GM19023 (cell line): ENCODE results near the gene CDC42EP1.
"Not testable (repeated sequence)": the region's sequence is repeated elsewhere in the genome, so short reads cannot be mapped to it uniquely, and the experiment has no call there.

Experiments
- ATAC-seq: cut with Tn5 transposase; IDR thresholded peaks from one replicate; pipeline ENCODE4 v1.9.1; 2021; ENCODE audit warnings: mild to moderate bottlenecking, moderate library complexity; ENCODE audit not compliant: unreplicated experiment

The CDC42EP1 gene

DNA sequence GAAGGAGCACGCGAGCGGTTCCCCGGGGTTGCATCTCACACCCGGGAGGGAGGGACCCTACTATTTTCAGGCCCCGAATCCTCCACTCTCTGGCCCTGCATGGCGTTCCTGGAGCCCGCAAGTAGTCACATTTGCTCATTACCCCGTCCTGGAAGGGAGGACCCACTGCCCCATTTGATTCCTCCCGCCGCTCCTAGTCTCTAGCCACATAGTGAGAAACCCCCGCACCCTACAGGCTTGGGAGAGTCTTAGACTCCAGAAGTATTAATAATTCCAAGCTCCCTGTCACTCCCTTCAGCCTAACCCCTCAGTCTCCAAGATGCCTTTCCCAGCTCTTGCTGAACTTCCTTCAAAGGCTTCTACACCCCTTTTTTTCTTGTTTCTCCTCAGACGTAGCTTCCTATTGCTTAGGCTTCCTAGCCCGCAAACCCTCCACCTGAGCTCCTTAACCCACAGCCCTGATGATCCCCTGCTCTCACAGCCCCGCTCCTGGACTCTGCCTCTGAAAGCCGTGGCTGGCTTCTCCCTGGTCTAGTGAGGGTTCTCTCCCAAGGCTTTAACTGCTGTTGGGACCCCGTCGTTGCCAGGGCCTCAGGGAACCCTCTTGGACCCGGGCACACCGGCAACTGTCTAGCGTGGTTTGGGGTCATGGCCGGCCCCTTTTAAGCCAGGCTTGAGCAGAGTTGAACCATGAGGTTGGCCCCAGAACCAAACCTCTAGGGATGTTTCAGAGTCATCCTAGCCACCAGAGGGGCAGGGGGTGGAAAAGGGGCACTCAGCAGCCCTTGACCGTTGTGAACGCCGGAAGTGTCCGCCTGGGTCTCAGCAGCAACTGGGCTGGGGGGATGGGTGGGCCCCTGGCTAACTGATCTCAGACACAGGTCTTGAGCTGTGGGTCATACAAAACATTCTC is 49.2 kb downstream of the CDC42EP1 start:
- no peak for ATAC-seq

DNA sequence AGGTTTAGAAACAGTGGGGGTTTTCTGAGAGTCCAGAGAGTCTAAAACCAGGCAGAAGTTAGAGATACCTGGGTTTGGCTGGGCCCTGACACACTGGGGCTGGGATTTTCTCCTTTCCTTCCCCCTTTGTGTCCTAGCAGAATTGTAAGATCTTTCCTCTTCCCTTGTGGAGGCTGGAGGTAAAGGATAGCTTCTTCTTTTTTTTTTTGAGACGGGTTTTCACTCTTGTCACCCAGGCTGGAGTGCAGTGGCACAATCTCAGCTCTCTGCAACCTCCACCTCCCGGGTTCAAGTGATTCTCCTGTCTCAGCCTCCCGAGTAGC is 49.8 kb downstream of the CDC42EP1 start:
- not testable (repeated sequence) for ATAC-seq

DNA sequence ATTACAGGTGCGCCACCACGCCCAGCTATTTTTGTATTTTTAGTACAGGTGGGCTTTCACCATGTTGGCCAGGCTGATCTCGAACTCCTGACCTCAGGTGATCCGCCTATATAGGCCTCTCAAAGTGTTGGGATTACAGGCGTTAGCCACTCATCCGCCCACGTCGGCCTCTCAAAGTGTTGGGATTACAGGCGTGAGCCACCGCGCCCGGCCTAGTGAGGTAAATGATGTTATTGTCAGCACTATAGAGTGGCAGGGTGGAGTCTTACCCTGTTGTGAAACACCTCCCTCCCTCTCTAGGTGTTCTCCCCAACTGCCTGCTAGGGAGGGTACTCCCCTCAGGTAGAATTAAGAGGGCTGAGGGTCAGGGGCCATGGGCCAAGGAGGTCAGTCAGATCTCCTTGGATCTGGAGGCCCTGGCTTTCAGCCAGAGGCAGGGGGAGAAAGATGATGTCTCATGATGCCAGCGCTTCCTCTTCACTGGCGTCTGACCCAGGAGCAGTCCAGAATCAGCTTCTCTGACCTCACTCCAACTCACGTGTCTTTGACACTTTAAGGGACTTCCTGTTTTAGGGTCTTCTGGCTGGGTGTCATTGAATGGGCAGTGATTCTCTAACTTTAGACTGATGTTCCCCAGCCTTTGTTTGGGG is 50.3 kb downstream of the CDC42EP1 start:
- no peak for ATAC-seq

DNA sequence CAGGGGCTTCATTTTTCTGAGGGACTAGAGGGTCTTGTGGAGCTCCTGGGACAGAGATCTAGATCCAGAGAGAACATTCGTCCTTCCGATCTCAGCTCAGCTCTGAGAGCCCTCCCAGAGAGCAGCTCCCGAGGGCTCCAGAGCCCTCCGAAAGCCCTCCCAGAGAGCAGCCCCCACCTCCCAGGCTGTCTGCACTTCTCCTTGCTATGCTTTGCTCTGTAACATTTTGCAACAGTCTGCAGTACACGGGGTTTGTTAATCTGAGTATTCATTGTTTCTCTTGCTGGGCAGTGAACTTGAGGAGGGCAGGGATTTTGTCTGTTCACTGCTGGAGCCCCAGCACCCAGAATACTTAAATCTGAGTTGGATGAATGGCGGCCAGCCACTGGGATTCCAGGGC is 50.9 kb downstream of the CDC42EP1 start:
- ATAC-seq = no peak

DNA sequence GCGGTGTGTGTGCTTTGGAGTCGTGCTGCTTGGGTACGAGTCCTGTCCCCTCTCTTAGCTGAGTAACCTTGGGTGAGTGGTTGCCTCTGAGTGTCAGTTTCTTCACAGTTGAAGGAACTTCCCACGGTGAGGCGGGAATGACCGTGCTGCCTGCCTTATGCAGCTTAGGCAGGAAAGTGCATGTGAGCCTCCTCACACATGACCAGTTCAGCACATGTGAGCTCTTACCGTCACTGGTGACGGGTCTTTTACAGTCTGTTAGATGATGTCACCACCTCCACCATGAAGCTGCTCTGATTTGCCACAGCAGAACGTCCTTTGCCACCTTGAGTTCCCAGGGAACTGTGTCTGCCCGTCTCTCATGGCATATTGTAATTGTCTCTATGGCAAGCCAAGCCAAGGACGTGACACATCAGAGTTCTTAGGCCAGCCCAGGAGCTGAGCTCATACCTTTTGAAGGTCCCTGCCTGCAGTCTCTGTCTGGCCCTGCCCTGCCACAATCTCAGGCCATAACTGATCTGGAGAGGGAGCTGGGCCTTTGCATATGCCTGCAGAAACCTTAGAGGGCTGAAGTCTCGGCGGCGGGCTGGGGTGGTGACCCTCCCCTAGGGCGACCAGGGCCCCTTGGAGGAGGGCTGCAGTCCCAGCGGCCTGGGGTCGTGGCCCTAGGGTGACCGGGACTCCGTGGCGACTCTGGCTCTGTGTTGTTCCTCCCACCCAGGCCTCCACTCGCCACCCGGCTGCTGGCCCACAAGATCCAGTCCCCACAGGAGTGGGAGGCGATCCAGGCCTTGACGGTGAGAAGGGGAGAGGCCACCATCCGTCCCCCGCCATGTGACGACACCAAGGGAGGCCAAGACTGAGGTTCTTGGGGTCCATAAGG is 56.2 kb downstream of the CDC42EP1 start:
- no peak for ATAC-seq

DNA sequence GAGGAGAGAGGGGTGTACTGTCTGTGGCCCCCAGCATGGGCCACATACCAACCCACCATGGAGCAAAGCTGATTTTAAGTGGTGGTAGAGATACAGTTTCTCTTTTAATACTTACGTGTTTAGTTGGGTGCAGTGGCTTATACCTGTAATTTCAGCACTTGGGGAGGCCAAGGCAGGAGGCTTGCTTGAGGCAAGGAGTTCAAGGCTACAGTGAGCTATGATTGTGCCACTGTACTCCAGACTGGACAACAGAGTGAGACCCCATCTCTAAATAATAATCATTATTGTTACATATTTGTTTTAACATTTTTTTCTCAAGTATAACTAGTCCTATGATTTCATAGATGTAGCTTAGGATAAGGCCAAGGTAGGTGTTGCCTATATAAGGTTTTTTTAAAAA is 57.2 kb downstream of the CDC42EP1 start:
- no peak for ATAC-seq

DNA sequence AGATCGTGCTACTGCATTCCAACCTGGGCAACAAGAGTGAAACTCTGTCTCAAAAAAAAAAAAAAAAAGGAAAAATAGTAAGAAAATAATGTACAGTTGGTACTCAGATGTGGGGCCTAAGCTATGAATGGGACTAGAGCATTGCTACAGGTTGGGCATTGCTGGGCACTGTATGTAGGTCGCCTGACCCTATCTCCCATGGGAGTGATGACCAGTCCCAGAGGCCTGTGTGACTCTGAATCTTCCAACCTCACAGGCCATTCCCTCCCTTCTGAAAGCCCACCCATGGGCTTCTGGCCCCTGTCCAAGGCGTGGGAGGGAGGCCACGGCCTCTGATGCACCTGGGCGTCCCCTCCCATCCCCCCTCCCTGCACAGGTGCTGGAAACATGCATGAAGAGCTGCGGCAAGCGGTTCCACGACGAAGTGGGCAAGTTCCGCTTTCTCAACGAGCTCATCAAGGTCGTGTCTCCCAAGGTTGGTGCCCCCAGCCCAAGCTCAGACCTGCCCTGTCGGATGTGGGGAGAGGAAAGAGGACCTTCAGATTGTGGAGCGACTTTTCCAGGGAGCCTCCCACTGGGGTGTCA is 57.9 kb downstream of the CDC42EP1 start:
- no peak for ATAC-seq

DNA sequence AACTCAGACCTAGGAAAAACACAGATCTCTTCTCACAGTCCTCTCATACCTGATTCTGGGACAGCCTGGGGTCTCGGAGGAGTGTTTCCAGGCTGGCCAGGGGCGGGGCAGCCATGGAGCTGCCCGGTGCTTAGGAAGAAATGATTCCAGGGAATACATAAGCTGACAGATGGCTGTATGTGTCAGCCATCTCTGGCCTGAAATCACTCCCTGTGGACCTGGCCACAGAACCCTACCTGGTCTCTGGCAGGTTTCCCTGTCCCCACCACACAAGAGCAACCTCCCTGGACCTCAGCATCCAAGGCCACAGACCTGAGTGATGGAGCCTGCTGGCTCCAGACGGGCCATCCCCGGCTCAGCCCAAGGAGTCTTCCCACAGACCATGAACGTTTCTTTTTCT is 58.4 kb downstream of the CDC42EP1 start:
- ATAC-seq = no peak
